T-helper 1 cell treated with Interleukin-12 subunit alpha and Interleukin-12 subunit beta and Interleukin-4 antibody, amounts not matched to agents 30 μg/mL and 1 μg/mL, for 36 hours (primary cell): ENCODE results near the gene MAPK9.
A peak's percentile ranks its signal among the peaks of the same experiment; 100 is the strongest.

Experiments
- H3K27ac Mint-ChIP-seq: one replicate; pipeline ENCODE4 v1.8.0; 2021; ENCODE audit warnings: mild to moderate bottlenecking, mixed read lengths
- H3K27me3 Mint-ChIP-seq: one replicate; pipeline ENCODE4 v1.8.0; 2021; ENCODE audit warnings: low read depth, mixed read lengths
- H3K36me3 Mint-ChIP-seq: one replicate; pipeline ENCODE4 v1.8.0; 2021; ENCODE audit warnings: low read depth, mixed read lengths
- H3K4me1 Mint-ChIP-seq: one replicate; pipeline ENCODE4 v1.8.0; 2021; ENCODE audit warnings: low read depth, mixed read lengths
- H3K4me3 Mint-ChIP-seq: one replicate; pipeline ENCODE4 v1.8.0; 2021; ENCODE audit warnings: mild to moderate bottlenecking, moderate library complexity, mixed read lengths
- H3K9me3 Mint-ChIP-seq: one replicate; pipeline ENCODE4 v1.8.0; 2021; ENCODE audit warnings: mixed read lengths

The MAPK9 gene

DNA sequence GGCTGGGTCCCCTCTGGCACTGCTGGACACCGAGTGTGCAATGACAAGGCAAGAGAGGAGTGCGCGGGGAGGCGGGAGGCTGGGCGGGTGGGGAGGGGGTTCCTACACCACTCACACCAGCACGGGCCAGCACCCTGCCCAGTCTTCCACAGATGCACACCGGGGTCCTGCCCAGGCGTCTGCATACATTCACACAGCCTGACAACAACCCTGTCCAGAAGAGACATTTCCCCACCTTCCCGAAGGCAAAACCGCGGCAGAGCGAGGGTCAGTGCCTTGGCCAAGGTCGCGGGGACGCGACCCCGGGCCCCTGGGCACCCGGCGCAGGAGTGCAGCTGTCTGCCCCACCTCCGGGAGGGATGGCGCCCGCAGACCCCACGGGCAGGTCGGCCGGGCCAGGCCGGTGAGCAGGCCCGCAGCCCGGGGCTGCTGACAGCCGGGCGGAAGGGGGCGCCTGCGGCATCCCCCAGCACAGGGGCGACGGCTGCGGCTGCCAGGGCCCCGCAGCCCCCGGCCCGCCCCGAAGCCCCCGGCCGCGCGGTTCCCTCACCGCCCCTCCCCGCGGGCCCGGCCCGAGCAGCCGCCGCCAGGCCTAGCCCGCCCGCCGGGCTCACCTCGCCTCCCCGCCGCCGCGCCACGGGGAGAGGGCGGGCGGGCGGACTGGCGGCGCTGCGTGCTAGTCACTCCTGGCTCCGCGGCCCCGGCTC is 496 bp downstream of the MAPK9 start:
- no peaks in the 10 kb centered on the region for H3K27me3 Mint-ChIP-seq
- peaks cover 27% of the 10 kb centered on the region for H3K4me1 Mint-ChIP-seq
- H3K4me3 Mint-ChIP-seq: peak overlapping the region; percentile 88
- H3K9me3 Mint-ChIP-seq: no peaks in the 10 kb centered on the region
- peaks cover 22% of the 10 kb centered on the region for H3K36me3 Mint-ChIP-seq
- peak overlapping the region; percentile 69 for H3K27ac Mint-ChIP-seq

DNA sequence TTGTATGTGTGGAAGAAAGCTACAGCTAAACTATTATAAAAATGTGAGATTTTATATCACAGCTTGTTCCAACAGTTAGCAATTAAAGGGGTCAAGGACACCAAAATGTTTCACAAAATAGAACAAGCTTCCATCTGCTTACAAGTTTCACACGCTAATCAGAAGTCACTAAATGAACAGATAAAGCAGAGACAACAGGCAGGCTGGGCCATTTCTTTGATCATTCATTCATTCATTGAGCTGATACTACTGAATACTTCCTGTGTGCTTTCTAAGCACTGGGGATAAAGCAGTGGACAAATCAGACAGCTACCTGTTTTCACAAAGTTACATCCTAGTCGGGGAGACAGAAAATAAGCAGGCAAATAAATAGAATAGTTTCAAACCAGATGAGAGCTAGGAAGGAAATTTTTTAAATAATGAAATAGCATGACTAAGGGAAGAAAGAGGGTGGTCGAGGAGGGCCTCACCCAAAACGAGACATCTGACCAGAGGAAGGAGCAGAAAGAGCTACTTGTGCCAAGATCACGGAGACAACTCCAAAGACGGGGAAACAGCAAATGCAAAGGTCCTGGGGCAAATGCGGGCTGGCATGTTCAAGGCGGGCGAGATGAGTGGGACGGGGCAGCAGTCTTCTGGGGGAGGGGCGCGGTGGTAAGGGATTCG is 1.2 kb downstream of the MAPK9 start:
- H3K9me3 Mint-ChIP-seq: no peaks in the 10 kb centered on the region
- peak overlapping the region; percentile 88 for H3K4me3 Mint-ChIP-seq
- H3K36me3 Mint-ChIP-seq: peaks cover 24% of the 10 kb centered on the region
- peak overlapping the region; percentile 69 for H3K27ac Mint-ChIP-seq
- H3K27me3 Mint-ChIP-seq: no peaks in the 10 kb centered on the region
- peaks cover 27% of the 10 kb centered on the region for H3K4me1 Mint-ChIP-seq

DNA sequence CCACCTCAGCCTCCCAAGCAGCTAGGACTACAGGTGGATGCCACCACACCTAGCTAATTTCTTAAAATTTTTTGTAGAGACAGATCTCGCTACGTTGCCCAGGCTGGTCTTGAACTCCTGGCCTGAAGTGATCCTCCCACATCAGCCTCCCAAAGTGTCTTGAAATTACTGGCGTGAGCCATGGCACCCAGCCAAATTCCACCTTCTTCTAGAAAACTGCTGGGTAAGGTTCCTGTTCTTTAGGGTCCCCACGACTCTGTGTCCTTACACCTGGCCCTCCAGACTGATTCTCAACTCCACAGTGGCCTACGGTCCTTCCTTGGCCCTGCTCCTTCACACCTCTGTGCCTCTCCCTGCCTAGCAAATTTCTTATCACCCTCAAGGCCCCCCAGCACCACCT is 1.9 kb downstream of the MAPK9 start:
- Mint-ChIP-seq H3K27ac (no peak overlapping the region), H3K4me3 (peak overlapping the region; percentile 88), H3K9me3 (no peaks in the 10 kb centered on the region), H3K27me3 (no peaks in the 10 kb centered on the region), H3K4me1 (peaks cover 27% of the 10 kb centered on the region), H3K36me3 (peaks cover 29% of the 10 kb centered on the region)

DNA sequence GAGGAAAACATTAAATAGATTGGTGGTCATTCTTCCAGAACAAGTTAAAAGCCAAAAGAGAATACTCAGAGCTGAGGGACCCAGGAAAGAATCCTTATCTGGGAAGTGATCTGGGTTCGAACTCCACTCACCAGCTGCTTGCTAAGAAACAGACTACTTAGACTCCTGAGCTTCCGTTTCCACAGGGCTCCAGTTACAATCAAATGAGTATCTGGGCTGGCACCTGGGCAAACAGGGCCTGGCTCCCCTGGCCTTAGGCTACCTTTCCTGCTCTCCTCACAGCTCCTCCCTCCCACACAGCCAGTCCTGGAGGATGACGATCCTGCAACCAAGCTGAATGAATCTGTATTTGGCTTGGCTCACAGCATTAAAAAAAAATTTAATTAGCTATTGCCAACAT is 2.5 kb downstream of the MAPK9 start:
- no peak overlapping the region for H3K27ac Mint-ChIP-seq
- no peaks in the 10 kb centered on the region for H3K27me3 Mint-ChIP-seq
- H3K36me3 Mint-ChIP-seq: peaks cover 34% of the 10 kb centered on the region
- H3K4me3 Mint-ChIP-seq: no peak overlapping the region
- peaks cover 26% of the 10 kb centered on the region for H3K4me1 Mint-ChIP-seq
- H3K9me3 Mint-ChIP-seq: no peaks in the 10 kb centered on the region

DNA sequence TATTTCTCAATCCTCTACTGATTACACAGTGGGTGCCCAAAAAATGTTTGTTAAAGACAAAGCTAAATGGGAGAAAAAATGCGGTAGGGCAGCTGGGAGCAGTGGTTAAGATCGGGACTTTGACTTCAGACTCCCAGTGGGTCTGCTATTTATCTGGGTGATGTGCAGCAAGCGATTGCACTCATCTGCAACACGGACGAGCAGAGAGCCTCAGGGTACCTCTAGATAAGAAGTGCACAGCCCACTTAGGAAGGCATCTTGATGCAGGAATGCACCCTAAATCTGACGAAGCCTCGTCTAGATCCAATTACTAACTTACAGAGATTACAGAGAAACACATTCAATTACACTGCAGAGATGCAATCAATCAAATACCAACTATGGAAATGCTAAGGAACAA is 4.0 kb downstream of the MAPK9 start:
- Mint-ChIP-seq H3K4me3 (no peak overlapping the region), H3K27me3 (no peaks in the 10 kb centered on the region), H3K27ac (no peak overlapping the region), H3K4me1 (peaks cover 16% of the 10 kb centered on the region), H3K36me3 (peaks cover 41% of the 10 kb centered on the region), H3K9me3 (no peaks in the 10 kb centered on the region)

DNA sequence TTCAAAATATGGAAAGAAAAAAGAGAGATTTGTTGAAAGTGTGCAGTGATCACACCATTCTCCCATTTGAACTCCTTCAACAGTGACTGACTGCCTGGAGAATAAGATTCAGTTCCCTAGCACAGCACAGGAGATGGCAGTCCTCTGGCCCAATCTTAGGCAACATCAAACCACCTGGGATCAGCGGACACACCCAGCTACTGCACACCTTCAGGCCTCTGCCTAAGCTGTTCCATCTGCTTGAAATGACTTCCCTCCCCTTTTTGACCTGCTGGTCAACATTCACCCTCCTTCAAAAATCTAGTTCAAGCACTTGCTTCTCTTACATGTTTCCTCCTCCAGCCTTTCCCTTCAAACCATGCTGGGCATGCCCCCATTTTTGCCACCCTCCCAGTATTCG is 4.5 kb downstream of the MAPK9 start:
- Mint-ChIP-seq H3K4me3 (no peak overlapping the region), H3K4me1 (peaks cover 13% of the 10 kb centered on the region), H3K9me3 (no peaks in the 10 kb centered on the region), H3K36me3 (peaks cover 45% of the 10 kb centered on the region), H3K27me3 (no peaks in the 10 kb centered on the region), H3K27ac (peak overlapping the region; percentile 39)

DNA sequence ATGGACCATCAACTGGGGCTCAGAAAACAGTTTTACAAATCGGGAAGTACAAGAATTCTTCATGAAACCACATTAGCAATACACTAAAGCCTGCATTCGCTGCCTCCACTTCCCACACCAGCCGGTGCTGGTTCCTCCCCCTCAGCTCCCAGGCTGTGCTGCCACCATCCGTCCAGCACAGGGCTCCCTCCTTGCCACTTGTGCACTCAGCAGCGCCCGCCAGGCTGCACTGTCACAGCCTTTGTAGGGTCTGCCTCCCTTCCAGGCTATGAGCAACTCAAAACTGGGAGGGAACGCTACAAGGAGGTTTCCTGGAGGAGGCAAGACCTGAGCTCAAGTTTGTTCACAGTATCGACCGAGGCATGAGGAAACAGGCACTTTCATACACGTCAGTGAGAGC is 7.7 kb downstream of the MAPK9 start:
- Mint-ChIP-seq H3K36me3 (peaks cover 64% of the 10 kb centered on the region), H3K27ac (no peak overlapping the region), H3K4me1 (peaks cover 2% of the 10 kb centered on the region), H3K9me3 (peaks cover 12% of the 10 kb centered on the region), H3K27me3 (no peaks in the 10 kb centered on the region), H3K4me3 (no peak overlapping the region)

DNA sequence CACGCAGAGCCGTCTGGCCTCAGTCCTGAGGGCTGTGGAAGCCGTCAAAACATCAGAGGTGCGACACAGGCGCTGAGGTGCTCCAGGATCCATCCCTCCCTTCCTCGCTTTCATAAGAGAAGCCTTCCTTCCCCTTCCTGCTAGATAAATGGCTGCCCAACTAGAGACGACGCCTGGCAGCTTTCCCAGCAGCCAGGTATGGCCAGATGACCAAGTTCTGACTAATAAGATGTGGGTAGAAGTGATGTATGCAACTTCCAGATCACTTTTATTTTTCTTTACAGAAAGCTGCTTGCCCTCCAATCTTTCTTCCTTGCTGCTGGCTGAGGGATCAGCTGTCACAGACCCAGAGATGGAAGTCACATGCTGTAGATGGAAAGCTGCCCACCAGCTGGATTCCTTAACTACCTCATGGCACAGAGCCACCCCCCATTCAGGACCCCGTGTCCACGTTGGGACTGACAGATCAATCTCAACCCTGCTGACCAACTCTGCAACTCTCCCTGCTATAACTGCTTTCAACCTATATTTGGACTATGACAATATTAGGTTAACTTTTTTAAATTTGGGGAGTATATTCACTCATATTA is 8.8 kb downstream of the MAPK9 start:
- H3K36me3 Mint-ChIP-seq: peaks cover 69% of the 10 kb centered on the region
- no peak overlapping the region for H3K4me3 Mint-ChIP-seq
- no peaks in the 10 kb centered on the region for H3K27me3 Mint-ChIP-seq
- H3K4me1 Mint-ChIP-seq: peaks cover 2% of the 10 kb centered on the region
- H3K9me3 Mint-ChIP-seq: peaks cover 17% of the 10 kb centered on the region
- H3K27ac Mint-ChIP-seq: no peak overlapping the region

DNA sequence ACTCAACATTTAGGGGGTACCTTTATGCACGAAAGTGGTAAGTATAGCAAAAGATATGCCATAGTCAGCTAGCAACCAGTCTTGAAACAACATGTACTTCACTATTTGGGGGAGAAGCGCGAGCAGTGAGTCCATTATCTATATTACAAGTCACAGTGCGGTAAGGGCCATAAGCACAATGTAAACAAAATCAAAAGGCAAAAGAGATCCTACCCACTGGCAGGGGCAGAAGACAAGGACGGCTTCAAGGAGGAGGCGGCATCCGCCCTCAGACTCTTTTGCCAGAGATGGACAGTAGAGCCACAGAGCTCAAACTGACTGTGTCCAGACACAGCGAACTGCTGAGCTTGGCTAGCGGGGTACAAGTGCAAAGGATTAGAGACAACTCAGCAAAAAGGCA is 9.6 kb downstream of the MAPK9 start:
- no peak overlapping the region for H3K4me3 Mint-ChIP-seq
- H3K27me3 Mint-ChIP-seq: no peaks in the 10 kb centered on the region
- peaks cover 73% of the 10 kb centered on the region for H3K36me3 Mint-ChIP-seq
- H3K27ac Mint-ChIP-seq: no peak overlapping the region
- H3K4me1 Mint-ChIP-seq: no peaks in the 10 kb centered on the region
- peaks cover 26% of the 10 kb centered on the region for H3K9me3 Mint-ChIP-seq

DNA sequence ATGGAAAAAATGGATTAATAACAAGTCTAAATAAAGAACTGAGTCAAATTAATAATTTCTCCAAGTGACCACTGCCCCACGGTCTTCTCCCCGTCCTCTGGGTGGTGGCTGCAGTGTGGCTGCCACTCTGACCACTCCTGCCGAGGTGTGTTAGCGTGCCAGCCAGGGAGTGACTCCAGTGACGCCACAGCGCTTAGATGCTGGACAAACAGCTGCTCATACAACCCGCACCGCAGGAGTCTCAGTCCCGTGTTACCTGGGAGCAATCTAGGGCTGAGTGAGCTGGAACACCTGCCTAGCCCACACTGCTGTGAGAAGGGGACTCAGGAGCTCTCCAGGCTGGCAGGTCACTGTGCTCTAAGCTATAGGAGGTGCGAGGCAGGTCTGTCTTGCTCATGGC is 10.2 kb downstream of the MAPK9 start:
- Mint-ChIP-seq H3K27me3 (no peaks in the 10 kb centered on the region), H3K9me3 (peaks cover 30% of the 10 kb centered on the region), H3K4me1 (no peaks in the 10 kb centered on the region), H3K4me3 (no peak overlapping the region), H3K36me3 (peaks cover 75% of the 10 kb centered on the region), H3K27ac (no peak overlapping the region)

DNA sequence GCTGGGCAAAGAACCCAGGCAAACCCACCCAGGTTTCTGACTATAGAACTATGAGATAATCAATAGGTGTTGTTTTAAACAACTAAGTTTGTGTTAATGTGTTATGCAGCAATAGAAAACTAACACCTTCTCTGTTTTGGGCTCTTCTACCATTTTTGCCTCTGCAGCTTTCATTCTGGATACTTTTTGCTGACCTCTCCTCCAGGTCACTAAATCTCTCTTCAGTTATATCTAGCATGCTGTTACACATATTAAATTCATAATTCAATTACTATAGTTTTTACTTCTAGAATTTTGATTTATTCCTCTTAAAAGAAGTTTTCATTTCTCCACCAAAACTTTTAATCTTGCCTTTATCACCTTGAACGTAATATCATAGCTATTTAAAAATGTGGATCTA is 17.2 kb downstream of the MAPK9 start:
- no peaks in the 10 kb centered on the region for H3K4me1 Mint-ChIP-seq
- H3K27me3 Mint-ChIP-seq: no peaks in the 10 kb centered on the region
- no peak overlapping the region for H3K4me3 Mint-ChIP-seq
- peaks cover 60% of the 10 kb centered on the region for H3K36me3 Mint-ChIP-seq
- H3K9me3 Mint-ChIP-seq: peaks cover 64% of the 10 kb centered on the region
- no peak overlapping the region for H3K27ac Mint-ChIP-seq

DNA sequence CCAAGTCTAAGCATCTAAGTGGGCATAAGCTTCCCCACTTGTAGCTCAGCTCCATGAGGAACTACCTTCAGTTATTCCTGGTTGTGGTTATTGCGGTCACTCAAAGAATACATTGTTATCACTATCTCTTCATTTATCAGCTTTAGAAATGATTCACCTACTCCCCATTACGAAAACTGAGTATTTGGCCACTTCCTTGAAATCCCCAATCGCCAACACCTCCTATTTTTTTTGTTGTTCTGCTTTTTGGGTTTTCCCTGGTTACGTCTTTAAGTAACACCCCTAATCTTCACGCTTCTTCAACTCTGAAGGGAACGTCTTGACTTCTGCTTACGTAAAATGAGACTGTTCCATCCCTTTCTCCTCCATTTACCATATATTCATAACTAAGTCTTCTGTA is 20.7 kb downstream of the MAPK9 start:
- Mint-ChIP-seq H3K36me3 (peaks cover 55% of the 10 kb centered on the region), H3K9me3 (peaks cover 44% of the 10 kb centered on the region), H3K27ac (no peak overlapping the region), H3K4me1 (no peaks in the 10 kb centered on the region), H3K27me3 (no peaks in the 10 kb centered on the region), H3K4me3 (no peak overlapping the region)

DNA sequence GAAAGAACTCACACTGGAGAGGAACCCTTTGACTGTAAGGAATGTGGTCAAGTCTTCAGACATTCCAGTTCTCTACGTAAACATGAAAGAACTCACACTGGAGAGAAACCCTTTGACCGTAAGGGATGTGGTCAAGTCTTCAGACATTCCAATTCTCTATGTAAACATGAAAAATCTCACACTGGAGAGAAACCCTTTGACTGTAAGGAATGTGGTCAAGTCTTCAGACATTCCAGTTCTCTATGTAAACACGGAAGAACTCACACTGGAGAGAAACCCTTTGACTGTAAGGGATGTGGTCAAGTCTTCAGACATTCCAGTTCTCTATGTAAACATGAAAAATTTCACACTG is 32.6 kb downstream of the MAPK9 start:
- Mint-ChIP-seq H3K4me3 (no peak overlapping the region), H3K4me1 (no peaks in the 10 kb centered on the region), H3K9me3 (peaks cover 73% of the 10 kb centered on the region), H3K27me3 (no peaks in the 10 kb centered on the region), H3K27ac (no peak overlapping the region), H3K36me3 (peaks cover 75% of the 10 kb centered on the region)

DNA sequence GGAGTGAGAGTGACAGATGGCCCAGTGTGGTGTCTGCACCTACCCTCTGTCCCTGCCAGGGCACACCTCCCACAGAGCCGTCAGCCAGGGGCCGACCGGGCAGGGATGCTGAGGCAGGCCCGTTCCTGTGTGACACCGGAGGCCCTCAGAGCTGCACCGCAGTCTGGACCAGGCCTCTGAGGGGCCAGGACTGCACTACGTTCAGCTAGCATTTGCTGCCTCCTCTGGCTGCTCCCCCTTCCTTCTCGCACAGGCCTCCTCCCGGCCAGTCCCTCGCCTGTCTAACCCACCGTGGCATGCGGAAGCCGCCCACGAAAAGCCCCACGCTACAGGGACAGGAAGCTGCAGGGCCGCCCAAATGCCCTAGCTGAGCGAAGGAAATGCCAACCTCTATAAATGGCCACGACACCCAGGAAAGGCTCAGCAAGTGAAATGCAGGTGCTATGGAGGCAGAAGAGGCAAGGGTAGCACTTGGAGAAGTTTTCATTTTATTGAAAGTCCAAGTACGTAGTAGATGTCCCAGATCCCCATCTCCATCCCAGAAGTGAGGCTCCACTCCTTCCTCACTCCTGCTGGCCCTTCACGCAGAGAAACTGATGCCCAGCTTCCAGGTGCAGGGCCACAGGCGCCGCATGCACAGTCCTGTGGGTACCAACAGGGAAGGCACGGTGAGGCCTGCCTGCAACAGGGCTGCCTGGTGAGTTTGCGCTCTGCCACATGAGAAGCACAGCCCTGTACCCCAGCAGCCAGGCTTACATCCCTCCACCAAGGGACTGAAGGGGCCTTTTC is 38.7 kb downstream of the MAPK9 start:
- Mint-ChIP-seq H3K27ac (no peak overlapping the region), H3K9me3 (peaks cover 73% of the 10 kb centered on the region), H3K27me3 (no peaks in the 10 kb centered on the region), H3K4me3 (no peak overlapping the region), H3K36me3 (peaks cover 68% of the 10 kb centered on the region), H3K4me1 (no peaks in the 10 kb centered on the region)

DNA sequence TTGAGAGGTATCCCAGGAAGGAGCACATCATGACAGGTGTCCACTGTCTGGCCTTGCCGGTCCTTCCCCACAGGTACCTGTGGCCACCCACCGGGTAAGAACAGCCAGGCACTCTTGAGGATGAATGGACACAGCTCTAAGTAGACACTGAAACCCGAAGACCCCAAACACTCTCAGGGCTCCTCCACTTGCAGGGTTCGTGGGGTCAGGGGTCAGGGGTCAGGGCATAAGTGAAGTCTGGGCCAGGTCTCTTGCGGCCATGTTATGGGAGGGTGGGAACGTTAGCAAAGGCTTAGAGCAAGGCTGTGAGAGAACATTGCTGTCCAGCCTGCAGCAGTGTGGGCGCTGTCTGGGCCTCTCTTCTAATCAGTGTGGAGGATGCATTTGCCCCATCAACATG is 40.0 kb downstream of the MAPK9 start:
- Mint-ChIP-seq H3K27me3 (no peaks in the 10 kb centered on the region), H3K4me1 (no peaks in the 10 kb centered on the region)

More for the DNA sequence above, 40.0 kb downstream of the MAPK9 start:
- H3K4me3 Mint-ChIP-seq: no peak overlapping the region
- peaks cover 72% of the 10 kb centered on the region for H3K9me3 Mint-ChIP-seq
- peaks cover 70% of the 10 kb centered on the region for H3K36me3 Mint-ChIP-seq
- no peak overlapping the region for H3K27ac Mint-ChIP-seq
